SK-N-SH (cell line): ENCODE data around the gene VTCN1. TPM values are rescaled to one million over a fixed set of nuclear protein-coding genes. Genes with fewer than 3 reads are reported as not detected.

ENCODE experiments used
- CTCF ChIA-PET: fragments of 300-600, 350-600 bp; formaldehyde crosslinking; extraction: SDS; loops from one replicate; lab custom pipeline; 2021; lab: Yijun Ruan, JAX
- POLR2A ChIA-PET: fragments of 350-600 bp; sonication (Branson Sonifier 250); formaldehyde crosslinking; extraction: SDS; loops from one replicate; lab custom pipeline; 2020; ENCODE audit warnings: antibody characterized with exemption, inconsistent platforms; lab: Yijun Ruan, JAX
- DNase-seq: peaks from one replicate; pipeline ENCODE4 v3.0.0; 2012
- H2AFZ ChIP-seq: fragments of 200-600 bp; sonication (generic); 2 replicates; pipeline ENCODE4 v1.8.1; 2016; ENCODE audit warnings: antibody characterized with exemption, mild to moderate bottlenecking, low read depth
- H3F3A ChIP-seq: fragments of 200-600 bp; sonication (generic); replicated peaks from 2 replicates; pipeline ENCODE3; 2016; ENCODE audit warnings: antibody characterized with exemption, mild to moderate bottlenecking; ENCODE audit not compliant: insufficient read depth
- H3K27ac ChIP-seq, 2 experiments: fragments of 200-500 bp in 1 of 2; fragments of 200-600 bp in 1 of 2; sonication (Bioruptor generic) in 1 of 2; sonication (generic), shearing (Covaris generic) in 1 of 2; 2 replicates each; pipeline versions ENCODE4 v1.5.1 to v1.6.1; 2014 to 2016; ENCODE audit warnings: low read depth in 2 of 2, inconsistent platforms in 1 of 2, low read length in 1 of 2, mild to moderate bottlenecking in 1 of 2, mixed read lengths in 1 of 2
- H3K27me3 ChIP-seq: fragments of 200-600 bp; sonication (generic), shearing (Covaris generic); 2 replicates; pipeline ENCODE4 v1.6.1; 2016; ENCODE audit warnings: mixed run types; ENCODE audit not compliant: insufficient read depth
- H3K36me3 ChIP-seq, 2 experiments: fragments of 200-500 bp in 1 of 2; fragments of 200-600 bp in 1 of 2; sonication (Bioruptor generic) in 1 of 2; sonication (generic) in 1 of 2; replicated peaks in 1 of 2; 2 replicates each; pipeline versions ENCODE3 to v1.5.1; 2014 to 2016; ENCODE audit warnings: low read length in 1 of 2, mild to moderate bottlenecking in 1 of 2; ENCODE audit not compliant: insufficient read depth in 2 of 2, control insufficient read depth in 1 of 2
- H3K4me1 ChIP-seq, 2 experiments: fragments of 200-500 bp in 1 of 2; fragments of 200-600 bp in 1 of 2; sonication (Bioruptor generic) in 1 of 2; sonication (generic), shearing (Covaris generic) in 1 of 2; 2 replicates each; pipeline versions ENCODE4 v1.5.1 to v1.6.1; 2014 to 2016; ENCODE audit warnings: low read depth in 1 of 2, low read length in 1 of 2, mixed run types in 1 of 2; ENCODE audit not compliant: insufficient read depth in 2 of 2, control insufficient read depth in 1 of 2
- H3K4me2 ChIP-seq: fragments of 200-600 bp; sonication (generic), shearing (Covaris generic); 2 replicates; pipeline ENCODE4 v1.6.1; 2017; ENCODE audit warnings: mixed run types
- H3K4me3 ChIP-seq, 2 experiments: fragments of 200-500 bp in 1 of 2; fragments of 200-600 bp in 1 of 2; sonication (Bioruptor generic) in 1 of 2; sonication (generic), shearing (Covaris generic) in 1 of 2; 2 replicates each; pipeline versions ENCODE4 v1.5.1 to v1.8.1; 2014 to 2016; ENCODE audit warnings: low read depth in 2 of 2, inconsistent platforms in 1 of 2, low read length in 1 of 2, mild to moderate bottlenecking in 1 of 2, mixed read lengths in 1 of 2, moderate library complexity in 1 of 2
- H3K79me2 ChIP-seq: fragments of 200-600 bp; sonication (generic); 2 replicates; pipeline ENCODE4 v1.8.1; 2017; ENCODE audit warnings: mild to moderate bottlenecking; ENCODE audit not compliant: insufficient read depth
- H3K9ac ChIP-seq: fragments of 200-600 bp; sonication (generic); 2 replicates; pipeline ENCODE4 v1.6.1; 2017; ENCODE audit warnings: mixed run types
- H3K9me2 ChIP-seq: fragments of 200-600 bp; sonication (generic); 2 replicates; pipeline ENCODE4 v1.6.1; 2017; ENCODE audit warnings: mixed run types
- H3K9me3 ChIP-seq: fragments of 200-600 bp; sonication (generic); 2 replicates; pipeline ENCODE4 v1.6.1; 2017; ENCODE audit warnings: mixed run types, mild to moderate bottlenecking, moderate library complexity
- H4K20me1 ChIP-seq: fragments of 200-600 bp; sonication (generic); 2 replicates; pipeline ENCODE4 v1.6.1; 2017; ENCODE audit warnings: mild to moderate bottlenecking, mixed run types; ENCODE audit not compliant: insufficient read depth
- CTCF ChIP-seq: fragments of 200-600 bp; sonication (generic); IDR thresholded peaks from 2 replicates; pipeline ENCODE4 v1.6.1; 2017; ENCODE audit warnings: antibody characterized with exemption, mild to moderate bottlenecking, moderate library complexity
- ELF1 ChIP-seq: IDR thresholded peaks from 2 replicates; pipeline ENCODE4 v1.4.0; 2012
- EP300 ChIP-seq, 2 experiments: IDR thresholded peaks; 2 replicates each; pipeline versions ENCODE4 v1.4.0 to v1.6.1; 2012; ENCODE audit warnings: borderline replicate concordance in 1 of 2, low read depth in 1 of 2, low read length in 1 of 2
- EZH2phosphoT487 ChIP-seq: fragments of 200-600 bp; sonication (generic); IDR thresholded peaks from 2 replicates; pipeline ENCODE4 v1.6.1; 2017; ENCODE audit warnings: low read depth, mixed run types, mild to moderate bottlenecking, antibody characterized with exemption, moderate library complexity, borderline replicate concordance
- FOSL2 ChIP-seq: IDR thresholded peaks from 2 replicates; pipeline ENCODE4 v1.4.0; 2012; ENCODE audit warnings: low read depth, mild to moderate bottlenecking, moderate library complexity, borderline replicate concordance
- JUND ChIP-seq: IDR thresholded peaks from 2 replicates; pipeline ENCODE4 v1.4.0; 2012
- MAX ChIP-seq: IDR thresholded peaks from 2 replicates; pipeline ENCODE4 v1.4.0; 2012; ENCODE audit warnings: low read depth
- MEF2A ChIP-seq: IDR thresholded peaks from 2 replicates; pipeline ENCODE4 v1.4.0; 2012; ENCODE audit warnings: low read depth, borderline replicate concordance
- MXI1 ChIP-seq: IDR thresholded peaks from 2 replicates; pipeline ENCODE4 v1.6.1; 2012; ENCODE audit warnings: mild to moderate bottlenecking, low read depth, low read length, improper control_type of control experiment
- NRF1 ChIP-seq: IDR thresholded peaks from 2 replicates; pipeline ENCODE4 v1.6.1; 2012; ENCODE audit warnings: low read depth, mild to moderate bottlenecking, low read length
- PBX3 ChIP-seq: IDR thresholded peaks from 2 replicates; pipeline ENCODE4; 2012
- RCOR1 ChIP-seq: fragments of 150-350 bp; IDR thresholded peaks from 2 replicates; pipeline ENCODE4 v1.6.1; 2017; ENCODE audit warnings: antibody characterized with exemption, low read length
- SIN3A ChIP-seq: IDR thresholded peaks from 2 replicates; pipeline ENCODE4 v1.6.1; 2012; ENCODE audit warnings: low read depth, mild to moderate bottlenecking, low read length, moderate library complexity, borderline replicate concordance
- SMC3 ChIP-seq: IDR thresholded peaks from 2 replicates; pipeline ENCODE4 v1.6.1; 2012; ENCODE audit warnings: low read depth, low read length, improper control_type of control experiment
- TAF1 ChIP-seq: IDR thresholded peaks from 2 replicates; pipeline ENCODE4 v1.6.1; 2012; ENCODE audit warnings: low read depth, mild to moderate bottlenecking, low read length, moderate library complexity, borderline replicate concordance
- TCF12 ChIP-seq: IDR thresholded peaks from 2 replicates; pipeline ENCODE4 v1.4.0; 2012
- WGBS: methylation state at CpG from one replicate; pipeline ENCODE4 v1.1.6; 2017; ENCODE audit warnings: low lambda C conversion rate; 5-methylcytosine and 5-hydroxymethylcytosine counted together
- polyA plus RNA-seq, 3 experiments: library from polyadenylated mRNA; depleted of rRNA; stranded (reverse); fragments of >200 nt; gene quantifications; 2 replicates each; pipeline ENCODE4 v1.2.3, GENCODE V29; 2012
- small RNA-seq, 7 experiments: library from RNA; depleted of rRNA; stranded (forward); fragments of <200 nt; gene quantifications; one replicate each; pipeline ENCODE3, GENCODE V24; 2012

The VTCN1 gene
- polyA plus RNA-seq, 1 of the 3 experiments (the other 2 are of a cell fraction) = not detected

- peak overlapping the region; percentile 77 for H3K9ac ChIP-seq
- no peak overlapping the region; a peak in 1 of 4 replicates for H3K4me3 ChIP-seq
- POLR2A ChIA-PET = no interaction called here
- H3K36me3 ChIP-seq = peaks cover 19 to 31% of the 10 kb centered on the region in 2 experiments
- peaks cover 6 to 54% of the 10 kb centered on the region in 2 experiments for H3K4me1 ChIP-seq
- no peaks in the 10 kb centered on the region for H3K9me3 ChIP-seq
- H2AFZ ChIP-seq = no peak overlapping the region
- TF ChIP-seq MXI1 (no peak), NRF1 (no peak), ELF1 (no peak), FOSL2 (peak; percentile 45; the same call in 1 of the 2 replicates), MAX (no peak), RCOR1 (no peak), SIN3A (no peak), EZH2phosphoT487 (no peak), CTCF (peak; percentile 53), TCF12 (peak; percentile 59; the same call in 1 of the 2 replicates), TAF1 (no peak), SMC3 (no peak), PBX3 (peak; percentile 40), EP300 (IDR thresholded peaks at IDR 0.05; ENCODE audit: borderline replicate concordance in 1 of 2, low read depth in 1 of 2, low read length in 1 of 2) (0 out of 4 replicates have a peak, but pooled peaks of 1 of the 2 experiments have one; percentile 27), JUND (peak; percentile 45), MEF2A (no peak)
- no peaks in the 10 kb centered on the region for H4K20me1 ChIP-seq
- peak; percentile 23 for DNase-seq
- H3K27me3 ChIP-seq = no peaks in the 10 kb centered on the region
- CTCF ChIA-PET = interaction anchor here (0.8 to 3.2 kb wide), 8 partner anchors 8 to 192 kb away, joined by 3 to 17 read pairs (median 4); partner anchors contain the start of gene TRIM45
- H3K4me2 ChIP-seq = peak overlapping the region; percentile 59
- no peaks in the 10 kb centered on the region for H3K9me2 ChIP-seq
- WGBS = 80% methylated on average over 6 of the region's 6 CpGs
- peak overlapping the region; percentile 87 to 98 for H3K27ac ChIP-seq
- H3F3A ChIP-seq = peaks cover 38% of the 10 kb centered on the region
- H3K79me2 ChIP-seq = no peaks in the 10 kb centered on the region
These were observed 116.7 kb downstream of the VTCN1 start for GRCh38 chr1:117093870-117094621.

Small RNAs within 50 kb of the gene (small RNA-seq; reads per million reads assigned to genes)
- gene MIR942 (1.4 to 79.1 (median 66.2) reads per million in 7 experiments), gene RF00017 (0 reads per million in 7 experiments)

Other genes with a start within 250 kb of the VTCN1 start
- 0.08 and 0.16 TPM in 2 replicates for gene CD101, start 209.2 kb downstream of the VTCN1 start, polyA plus RNA-seq (2012; rRNA removed)
- 10.8 and 12.2 TPM in 2 replicates for gene TTF2, start 150.6 kb downstream of the VTCN1 start, polyA plus RNA-seq (2012; rRNA removed)
- gene TRIM45, start 89.2 kb downstream of the VTCN1 start, polyA plus RNA-seq (2012; rRNA removed) = 7.4 and 9.7 TPM in 2 replicates
- 6.0 and 8.7 TPM in 2 replicates for gene MAN1A2, start 156.5 kb upstream of the VTCN1 start, polyA plus RNA-seq (2012; rRNA removed)